Sigmoid colon (tissue), 7 donors: ENCODE data around the gene RPS18. TPM values are rescaled to one million over a fixed set of nuclear protein-coding genes. Genes with fewer than 3 reads are reported as not detected.

Experiments
- DNase-seq: peaks from one replicate; pipeline ENCODE4 v3.0.0-alpha.2; 2019
- H3K27ac ChIP-seq, 4 donors: fragments of 200-600 bp; sonication (generic); one replicate each; pipeline ENCODE4 v1.5.1; 2016 to 2019; ENCODE audit warnings: mild to moderate bottlenecking in 1 of 4
- H3K27me3 ChIP-seq, 3 donors: fragments of 200-600 bp; sonication (generic); one replicate each; pipeline ENCODE4 v1.5.1; 2019; ENCODE audit warnings: mild to moderate bottlenecking in 1 of 3
- H3K36me3 ChIP-seq, 4 donors: fragments of 200-600 bp; sonication (generic); one replicate each; pipeline ENCODE4 v1.5.1; 2016 to 2019
- H3K4me1 ChIP-seq, 4 donors: fragments of 200-600 bp; sonication (generic); one replicate each; pipeline ENCODE4 v1.5.1; 2017 to 2019
- H3K4me3 ChIP-seq, 4 donors: fragments of 200-600 bp; sonication (generic); one replicate each; pipeline ENCODE4 v1.5.1; 2017 to 2019; ENCODE audit warnings: mild to moderate bottlenecking in 2 of 4, moderate library complexity in 1 of 4
- H3K9me3 ChIP-seq, 4 donors: fragments of 200-600 bp in 3 of 4; sonication (generic) in 3 of 4; one replicate each; pipeline versions ENCODE4 v1.5.1 to v1.6.1; 2013 to 2019
- EP300 ChIP-seq, 4 donors: sonication (generic); formaldehyde crosslinking; IDR thresholded peaks; one replicate each; pipeline ENCODE4 v1.6.1; 2017; ENCODE audit warnings: antibody characterized with exemption in 4 of 4
- POLR2A ChIP-seq, 2 donors: fragments of 450-650 bp; IDR thresholded peaks; one replicate each; pipeline ENCODE4 v1.6.1; 2016; ENCODE audit warnings: antibody characterized with exemption in 2 of 2, mild to moderate bottlenecking in 2 of 2, moderate library complexity in 2 of 2
- POLR2AphosphoS5 ChIP-seq, 4 donors: sonication (generic); formaldehyde crosslinking; IDR thresholded peaks; one replicate each; pipeline ENCODE4 v1.6.1; 2017; ENCODE audit warnings: antibody characterized with exemption in 4 of 4
- WGBS, 2 donors: extraction: QIAGEN DNeasy Blood & Tissue Kit; methylation state at CpG; one replicate each; pipeline ENCODE4 v1.1.7; 2013; 5-methylcytosine and 5-hydroxymethylcytosine counted together
- intact Hi-C: fragments of 100-400 bp; cut with DNase I; formaldehyde crosslinking; loops from one replicate; pipeline ENCODE4 v1.15.1; 2023
- polyA plus RNA-seq, 3 donors: library from polyadenylated mRNA; stranded (reverse); fragments of 200-250 nt; gene quantifications; one replicate each; pipeline ENCODE4 v1.2.3, GENCODE V29; 2013
- total RNA-seq, 4 donors: library from RNA; depleted of rRNA; stranded (reverse); fragments of >200 nt; gene quantifications; one replicate each; pipeline ENCODE4 v1.1.0, GENCODE V29; 2016
- TF ChIP-seq, protein P1 (sequence below), 4 experiments: fragments of 450-650 bp in 3 of 4; fragments of 200-600 bp in 1 of 4; IDR thresholded peaks; one replicate each; pipeline ENCODE4 v1.5.1; 2016 to 2019; ENCODE audit warnings: antibody characterized with exemption in 4 of 4, mild to moderate bottlenecking in 3 of 4, moderate library complexity in 2 of 4
- donor health status: healthy with polysubstance abuse.
- donor health status: Bipolar disorder and iron deficiency.
- donor health status: healthy.

Gene RPS18
- total and polyA plus RNA-seq, 7 donors = 2,427 to 7,566 (median 4,052) TPM

DNA sequence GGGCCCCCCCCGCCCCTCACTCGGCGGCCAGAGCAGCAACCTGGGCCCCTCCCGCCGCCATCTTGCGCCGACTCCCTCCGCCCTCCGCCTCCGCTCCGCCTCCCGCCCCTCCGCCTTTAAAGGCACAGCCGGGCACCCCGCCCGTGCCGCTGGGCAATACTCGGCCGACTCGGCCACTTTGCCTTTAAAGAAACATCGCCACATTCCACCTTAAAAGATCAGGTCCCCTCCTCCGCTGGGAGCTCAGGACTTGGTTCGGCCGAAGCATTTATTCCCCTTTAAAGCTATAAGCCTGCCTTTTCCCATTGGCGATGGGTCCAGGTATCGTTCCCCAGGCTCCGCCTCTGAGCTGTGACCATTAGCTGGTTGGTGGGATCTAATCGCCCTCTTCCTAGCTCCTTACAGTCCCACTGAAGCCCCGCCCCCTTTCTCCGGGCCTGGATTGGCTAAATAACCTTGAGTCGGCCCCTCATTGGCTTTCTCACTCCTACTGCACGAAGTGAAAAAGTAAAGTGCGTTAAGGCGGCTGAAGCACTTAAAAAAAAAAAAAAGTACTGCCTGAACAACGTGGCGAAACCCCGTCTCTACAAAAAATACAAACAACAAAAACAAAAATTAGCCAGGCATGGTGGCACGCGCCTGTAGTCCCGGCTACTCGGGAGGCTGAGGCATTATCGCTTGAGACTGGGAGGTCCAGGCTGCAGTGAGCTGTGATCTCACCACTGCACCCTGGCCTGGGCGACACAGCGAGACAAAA is 46.0 kb downstream of the RPS18 start, which contains the start of gene ZBTB22:
ZBTB22 (minus strand) TSS at position 76 of the 757 bp plus-strand sequence. CDS start 828 bp downstream, outside the sequence.
- 1% methylated on average over 44 of the region's 44 CpGs for WGBS, 2 donors
- Histone ChIP-seq H3K27ac (peak within 1 kb of the TSS; percentile 84 to 87 (median 84)), H3K4me3 (peak within 1 kb of the TSS; percentile 43 to 59 (median 54)), H3K4me1 (peaks cover 0 to 78% (median 62%) of the 10 kb centered on the region in 4 donors), H3K9me3 (no peaks in the 10 kb centered on the region), H3K27me3 (no peaks in the 10 kb centered on the region), H3K36me3 (peaks cover 14 to 30% (median 22%) of the 10 kb centered on the region in 4 donors)
- TF ChIP-seq EP300 (IDR thresholded peaks at IDR 0.05) (no peak), POLR2AphosphoS5 (IDR thresholded peaks at IDR 0.05) (peak; percentile 57 to 79 (median 66)), POLR2A (IDR thresholded peaks at IDR 0.05) (no peak)
- TF ChIP-seq, protein P1, sequence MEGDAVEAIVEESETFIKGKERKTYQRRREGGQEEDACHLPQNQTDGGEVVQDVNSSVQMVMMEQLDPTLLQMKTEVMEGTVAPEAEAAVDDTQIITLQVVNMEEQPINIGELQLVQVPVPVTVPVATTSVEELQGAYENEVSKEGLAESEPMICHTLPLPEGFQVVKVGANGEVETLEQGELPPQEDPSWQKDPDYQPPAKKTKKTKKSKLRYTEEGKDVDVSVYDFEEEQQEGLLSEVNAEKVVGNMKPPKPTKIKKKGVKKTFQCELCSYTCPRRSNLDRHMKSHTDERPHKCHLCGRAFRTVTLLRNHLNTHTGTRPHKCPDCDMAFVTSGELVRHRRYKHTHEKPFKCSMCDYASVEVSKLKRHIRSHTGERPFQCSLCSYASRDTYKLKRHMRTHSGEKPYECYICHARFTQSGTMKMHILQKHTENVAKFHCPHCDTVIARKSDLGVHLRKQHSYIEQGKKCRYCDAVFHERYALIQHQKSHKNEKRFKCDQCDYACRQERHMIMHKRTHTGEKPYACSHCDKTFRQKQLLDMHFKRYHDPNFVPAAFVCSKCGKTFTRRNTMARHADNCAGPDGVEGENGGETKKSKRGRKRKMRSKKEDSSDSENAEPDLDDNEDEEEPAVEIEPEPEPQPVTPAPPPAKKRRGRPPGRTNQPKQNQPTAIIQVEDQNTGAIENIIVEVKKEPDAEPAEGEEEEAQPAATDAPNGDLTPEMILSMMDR (IDR thresholded peaks at IDR 0.05) = no peak
- intact Hi-C loops = loop anchor here (5.0 kb wide), 1 partner anchor 109 kb away; no protein-coding TSS in a partner anchor
- peak; percentile 100 for DNase-seq

DNA sequence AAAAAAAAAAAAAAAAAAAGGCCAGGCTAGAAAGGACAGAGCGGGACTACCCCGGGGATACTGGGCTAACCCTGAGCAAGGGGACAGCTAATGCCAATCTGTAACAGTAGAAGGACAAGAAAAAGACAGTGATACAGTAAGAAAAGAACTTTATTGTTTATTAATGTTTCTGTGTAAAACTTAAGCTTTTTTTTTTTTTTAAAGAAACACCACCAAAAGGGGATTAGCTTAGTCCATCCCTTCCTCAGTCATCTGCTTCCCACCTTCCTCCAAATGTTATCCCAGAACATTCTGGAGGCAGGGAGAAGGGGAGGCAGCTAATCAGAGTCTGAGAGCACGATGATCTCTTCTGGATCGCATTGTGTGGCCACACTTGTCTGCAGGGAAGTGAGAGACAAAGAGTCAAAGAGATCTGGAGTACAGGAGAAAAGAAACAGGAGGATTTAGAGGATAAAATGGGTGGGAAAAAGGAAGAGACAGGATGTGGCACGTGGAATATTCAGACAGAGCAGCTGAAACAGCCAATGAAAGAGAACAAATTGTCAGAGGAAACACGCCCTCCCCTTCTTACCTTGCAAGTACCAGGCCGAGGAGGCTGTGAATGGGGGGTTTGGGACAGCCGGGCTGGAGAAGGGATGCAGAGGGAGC is 46.7 kb downstream of the RPS18 start:
- 55 to 72% methylated on average over 8 of the region's 8 CpGs for WGBS, 2 donors
- no peak for DNase-seq
- intact Hi-C loops = loop anchor here (5.0 kb wide), 1 partner anchor 109 kb away; no protein-coding TSS in a partner anchor

DNA sequence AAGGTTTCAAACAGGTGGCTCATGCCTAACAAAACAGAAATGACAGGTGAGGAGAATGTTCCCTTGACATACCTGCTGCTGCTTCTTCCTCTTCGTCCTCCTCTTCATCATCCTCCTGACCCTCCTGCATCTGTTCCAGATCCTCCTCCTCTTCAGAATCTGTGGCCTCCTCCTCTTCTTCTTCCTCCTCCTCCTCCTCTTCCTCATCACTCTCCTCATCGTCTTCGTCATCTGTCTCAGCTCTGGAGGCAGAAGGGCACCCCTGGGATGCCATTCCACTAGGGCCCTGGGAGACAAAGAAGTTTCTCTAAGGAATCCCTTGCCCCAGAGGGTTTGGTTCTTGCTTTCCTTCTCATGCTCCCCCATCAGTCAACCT is 48.1 kb downstream of the RPS18 start:
- intact Hi-C loops = loop anchor here (5.0 kb wide), 1 partner anchor 107 kb away; no protein-coding TSS in a partner anchor

More for the DNA sequence above, 46.7 kb downstream of the RPS18 start:
- Histone ChIP-seq H3K27me3 (no peaks in the 10 kb centered on the region), H3K4me1 (peaks cover 0 to 74% (median 62%) of the 10 kb centered on the region in 4 donors), H3K36me3 (peaks cover 14 to 30% (median 22%) of the 10 kb centered on the region in 4 donors), H3K9me3 (no peaks in the 10 kb centered on the region), H3K27ac (peak overlapping the region; percentile 84 to 87 (median 84)), H3K4me3 (peak overlapping the region in 3 of 4 donors; percentile 51 to 59 (median 57))
- no peak for TF ChIP-seq EP300 (IDR thresholded peaks at IDR 0.05)
- no peak for TF ChIP-seq POLR2A (IDR thresholded peaks at IDR 0.05)
- TF ChIP-seq POLR2AphosphoS5 (IDR thresholded peaks at IDR 0.05) = no peak
- TF ChIP-seq, protein P1 (IDR thresholded peaks at IDR 0.05) = no peak

More for the DNA sequence above, 48.1 kb downstream of the RPS18 start:
- TF ChIP-seq POLR2A (IDR thresholded peaks at IDR 0.05) (no peak), EP300 (IDR thresholded peaks at IDR 0.05) (no peak), POLR2AphosphoS5 (IDR thresholded peaks at IDR 0.05) (no peak)
- TF ChIP-seq, protein P1 (IDR thresholded peaks at IDR 0.05) = no peak
- DNase-seq = no peak
- Histone ChIP-seq H3K9me3 (no peaks in the 10 kb centered on the region), H3K4me1 (peaks cover 0 to 76% (median 62%) of the 10 kb centered on the region in 4 donors), H3K36me3 (peaks cover 14 to 30% (median 22%) of the 10 kb centered on the region in 4 donors), H3K27me3 (no peaks in the 10 kb centered on the region), H3K27ac (peak overlapping the region; percentile 20 to 46 (median 34)), H3K4me3 (no peak overlapping the region)
- 88 to 89% methylated on average over 3 of the region's 3 CpGs for WGBS, 2 donors
